ENCODE results near the gene PLK3. TPM values are rescaled to one million over a fixed set of nuclear protein-coding genes. Genes with fewer than 3 reads are reported as not detected.

PLK3 gene
- total and polyA plus RNA-seq, 2 experiments from 2014 or later: 8.7 to 15.1 TPM

DNA sequence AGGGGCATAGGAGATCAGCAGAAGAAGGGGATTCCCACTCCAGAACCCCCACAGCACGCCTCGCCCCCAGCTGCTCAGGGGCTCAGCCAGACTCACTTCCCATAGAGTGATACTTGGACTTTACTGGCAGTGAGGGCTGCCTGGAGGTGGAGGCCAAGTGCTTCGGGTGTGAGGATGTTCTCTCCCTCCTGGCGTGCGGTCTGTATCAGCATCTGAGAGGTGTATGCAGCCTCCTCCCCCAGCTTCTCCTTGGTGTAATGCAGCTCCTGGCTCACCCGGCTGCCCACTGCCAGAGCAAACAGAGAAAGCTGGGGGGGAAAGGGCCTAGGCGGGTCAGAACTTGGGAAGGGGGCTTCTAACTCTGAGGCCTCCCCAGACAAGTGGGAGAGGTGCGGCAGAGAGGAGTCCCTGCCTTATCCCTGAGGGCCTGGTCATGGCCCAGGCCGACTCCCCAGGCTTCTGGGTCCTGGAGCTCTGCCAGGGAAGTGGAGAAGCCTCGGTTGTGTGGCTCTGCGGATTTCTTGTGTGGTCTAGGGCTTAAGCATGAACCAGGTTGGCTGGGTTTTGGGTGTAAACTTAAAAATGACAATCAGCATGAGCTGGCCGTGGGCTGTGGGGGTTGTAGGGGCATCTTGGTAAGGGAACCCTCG lies 32.0 kb downstream of the PLK3 start:
- no peak for TF ChIP-seq ZNF462 (CRISPR knock-in tag; IDR thresholded peaks at IDR 0.05)
- no peak for TF ChIP-seq NANOG (IDR thresholded peaks at IDR 0.05; ENCODE audit: borderline replicate concordance)
- TF ChIP-seq, protein P1, sequence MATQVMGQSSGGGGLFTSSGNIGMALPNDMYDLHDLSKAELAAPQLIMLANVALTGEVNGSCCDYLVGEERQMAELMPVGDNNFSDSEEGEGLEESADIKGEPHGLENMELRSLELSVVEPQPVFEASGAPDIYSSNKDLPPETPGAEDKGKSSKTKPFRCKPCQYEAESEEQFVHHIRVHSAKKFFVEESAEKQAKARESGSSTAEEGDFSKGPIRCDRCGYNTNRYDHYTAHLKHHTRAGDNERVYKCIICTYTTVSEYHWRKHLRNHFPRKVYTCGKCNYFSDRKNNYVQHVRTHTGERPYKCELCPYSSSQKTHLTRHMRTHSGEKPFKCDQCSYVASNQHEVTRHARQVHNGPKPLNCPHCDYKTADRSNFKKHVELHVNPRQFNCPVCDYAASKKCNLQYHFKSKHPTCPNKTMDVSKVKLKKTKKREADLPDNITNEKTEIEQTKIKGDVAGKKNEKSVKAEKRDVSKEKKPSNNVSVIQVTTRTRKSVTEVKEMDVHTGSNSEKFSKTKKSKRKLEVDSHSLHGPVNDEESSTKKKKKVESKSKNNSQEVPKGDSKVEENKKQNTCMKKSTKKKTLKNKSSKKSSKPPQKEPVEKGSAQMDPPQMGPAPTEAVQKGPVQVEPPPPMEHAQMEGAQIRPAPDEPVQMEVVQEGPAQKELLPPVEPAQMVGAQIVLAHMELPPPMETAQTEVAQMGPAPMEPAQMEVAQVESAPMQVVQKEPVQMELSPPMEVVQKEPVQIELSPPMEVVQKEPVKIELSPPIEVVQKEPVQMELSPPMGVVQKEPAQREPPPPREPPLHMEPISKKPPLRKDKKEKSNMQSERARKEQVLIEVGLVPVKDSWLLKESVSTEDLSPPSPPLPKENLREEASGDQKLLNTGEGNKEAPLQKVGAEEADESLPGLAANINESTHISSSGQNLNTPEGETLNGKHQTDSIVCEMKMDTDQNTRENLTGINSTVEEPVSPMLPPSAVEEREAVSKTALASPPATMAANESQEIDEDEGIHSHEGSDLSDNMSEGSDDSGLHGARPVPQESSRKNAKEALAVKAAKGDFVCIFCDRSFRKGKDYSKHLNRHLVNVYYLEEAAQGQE (IDR thresholded peaks at IDR 0.05; ENCODE audit: unreplicated experiment): no peak
- no peak for TF ChIP-seq CREB1 (CRISPR knock-in tag; IDR thresholded peaks at IDR 0.05; ENCODE audit: low read depth)
- TF ChIP-seq, protein P2, sequence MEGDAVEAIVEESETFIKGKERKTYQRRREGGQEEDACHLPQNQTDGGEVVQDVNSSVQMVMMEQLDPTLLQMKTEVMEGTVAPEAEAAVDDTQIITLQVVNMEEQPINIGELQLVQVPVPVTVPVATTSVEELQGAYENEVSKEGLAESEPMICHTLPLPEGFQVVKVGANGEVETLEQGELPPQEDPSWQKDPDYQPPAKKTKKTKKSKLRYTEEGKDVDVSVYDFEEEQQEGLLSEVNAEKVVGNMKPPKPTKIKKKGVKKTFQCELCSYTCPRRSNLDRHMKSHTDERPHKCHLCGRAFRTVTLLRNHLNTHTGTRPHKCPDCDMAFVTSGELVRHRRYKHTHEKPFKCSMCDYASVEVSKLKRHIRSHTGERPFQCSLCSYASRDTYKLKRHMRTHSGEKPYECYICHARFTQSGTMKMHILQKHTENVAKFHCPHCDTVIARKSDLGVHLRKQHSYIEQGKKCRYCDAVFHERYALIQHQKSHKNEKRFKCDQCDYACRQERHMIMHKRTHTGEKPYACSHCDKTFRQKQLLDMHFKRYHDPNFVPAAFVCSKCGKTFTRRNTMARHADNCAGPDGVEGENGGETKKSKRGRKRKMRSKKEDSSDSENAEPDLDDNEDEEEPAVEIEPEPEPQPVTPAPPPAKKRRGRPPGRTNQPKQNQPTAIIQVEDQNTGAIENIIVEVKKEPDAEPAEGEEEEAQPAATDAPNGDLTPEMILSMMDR (conservative IDR thresholded peaks at IDR 0.05; ENCODE audit: low read depth in 2 of 2): no peak
- TF ChIP-seq ZNF331 (CRISPR knock-in tag; IDR thresholded peaks at IDR 0.05; ENCODE audit: low read depth): no peak
- TF ChIP-seq JUNB (IDR thresholded peaks at IDR 0.05; ENCODE audit: unreplicated experiment): no peak
- no peak for TF ChIP-seq ZNF114 (CRISPR knock-in tag; IDR thresholded peaks at IDR 0.05)
- no peak for TF ChIP-seq EZH2 (IDR thresholded peaks at IDR 0.05; ENCODE audit: low read depth, unreplicated experiment)
- TF ChIP-seq EZH2phosphoT487 (IDR thresholded peaks at IDR 0.05; ENCODE audit: unreplicated experiment): no peak
- TF ChIP-seq STAT1 (IDR thresholded peaks at IDR 0.05; ENCODE audit: unreplicated experiment): no peak
- TF ChIP-seq ETS1 (IDR thresholded peaks at IDR 0.05): no peak
- TF ChIP-seq POLR2AphosphoS5 (IDR thresholded peaks at IDR 0.05; ENCODE audit: low read depth): no peak
- no peaks in the 10 kb centered on the region for H3K36me3 Mint-ChIP-seq (ENCODE audit: low read depth)
- DNase-seq (ENCODE audit: low spot score) (peak; percentile 34), ATAC-seq (peak; percentile 30)
- no peak overlapping the region for H3K4me3 ChIP-seq
- no peaks in the 10 kb centered on the region for H3F3A ChIP-seq (replicated peaks; ENCODE audit: low read depth)
- H3K36me3 ChIP-seq (ENCODE audit: insufficient read depth): no peaks in the 10 kb centered on the region
- H3K9me3 Mint-ChIP-seq: no peaks in the 10 kb centered on the region
- no peaks in the 10 kb centered on the region for H3K27me3 ChIP-seq (ENCODE audit: insufficient read depth)
- no peaks in the 10 kb centered on the region for H4K20me1 ChIP-seq (replicated peaks; ENCODE audit: insufficient read depth)
- H3K9me2 ChIP-seq (ENCODE audit: insufficient read depth): no peaks in the 10 kb centered on the region
- peak overlapping the region; percentile 32; the same call in 1 of the 2 replicates for H2AFZ ChIP-seq
- H3K4me1 Mint-ChIP-seq: peaks cover 15% of the 10 kb centered on the region
- no peak overlapping the region for H3K4me3 Mint-ChIP-seq
- H3K4me2 ChIP-seq: no peak overlapping the region
- no peaks in the 10 kb centered on the region for H3K4me1 ChIP-seq (ENCODE audit: insufficient read depth)
- H3K27ac Mint-ChIP-seq: no peak overlapping the region
- peak overlapping the region; percentile 63; the same call in 1 of the 2 replicates for H3K27ac ChIP-seq (ENCODE audit: low read depth)
- peaks cover 5% of the 10 kb centered on the region for H3K27me3 Mint-ChIP-seq (ENCODE audit: insufficient read depth, low read depth, poor library complexity)
- H3K79me2 ChIP-seq (replicated peaks; ENCODE audit: insufficient read depth): no peaks in the 10 kb centered on the region

Measured in GM23338 (cell line).